Measurements from ENCODE around the gene FHIT. TPM values are rescaled to one million over a fixed set of nuclear protein-coding genes. Genes with fewer than 3 reads are reported as not detected.
A peak's percentile ranks its signal among the peaks of the same experiment; 100 is the strongest.

Gene FHIT
- total RNA-seq, 4 donors from 2014 or later, result 1.6 to 12.9 (median 7.8) TPM

DNA sequence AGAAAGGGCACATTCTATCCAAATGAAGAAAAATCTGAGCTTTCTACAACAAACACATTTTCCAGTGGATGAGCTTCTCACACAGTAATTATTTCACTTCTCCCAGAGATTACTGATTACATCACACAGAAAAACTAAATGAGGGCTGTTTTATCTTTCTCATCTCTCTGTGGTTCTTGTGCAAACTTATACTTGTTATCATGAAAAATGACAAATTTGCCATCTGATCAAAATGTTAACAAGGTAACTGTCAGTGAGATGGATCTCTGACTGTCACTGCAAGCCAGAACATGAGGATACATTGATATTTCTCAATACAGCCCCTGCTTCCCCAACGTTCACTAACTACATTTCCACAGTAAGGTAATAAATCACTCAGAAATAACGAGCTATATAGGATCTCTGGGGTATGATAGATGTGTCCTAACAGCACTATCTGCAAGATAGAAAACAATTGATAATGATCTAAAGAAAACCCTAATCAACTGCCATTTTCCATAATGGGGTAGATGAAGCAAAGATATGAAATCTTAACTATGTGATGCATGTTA, 1372.1 kb downstream of the FHIT start:
- Histone ChIP-seq H3K27me3 (no peaks in the 10 kb centered on the region), H3K4me3 (no peak overlapping the region), H3K36me3 (no peaks in the 10 kb centered on the region), H3K27ac (no peak overlapping the region), H3K9me3 (no peaks in the 10 kb centered on the region), H3K4me1 (no peaks in the 10 kb centered on the region)
- DNase-seq (ENCODE audit: low spot score in 2 of 2), result no peak
- TF ChIP-seq POLR2A (IDR thresholded peaks at IDR 0.05) (no peak), EP300 (IDR thresholded peaks at IDR 0.05) (no peak)
- TF ChIP-seq, protein P1, sequence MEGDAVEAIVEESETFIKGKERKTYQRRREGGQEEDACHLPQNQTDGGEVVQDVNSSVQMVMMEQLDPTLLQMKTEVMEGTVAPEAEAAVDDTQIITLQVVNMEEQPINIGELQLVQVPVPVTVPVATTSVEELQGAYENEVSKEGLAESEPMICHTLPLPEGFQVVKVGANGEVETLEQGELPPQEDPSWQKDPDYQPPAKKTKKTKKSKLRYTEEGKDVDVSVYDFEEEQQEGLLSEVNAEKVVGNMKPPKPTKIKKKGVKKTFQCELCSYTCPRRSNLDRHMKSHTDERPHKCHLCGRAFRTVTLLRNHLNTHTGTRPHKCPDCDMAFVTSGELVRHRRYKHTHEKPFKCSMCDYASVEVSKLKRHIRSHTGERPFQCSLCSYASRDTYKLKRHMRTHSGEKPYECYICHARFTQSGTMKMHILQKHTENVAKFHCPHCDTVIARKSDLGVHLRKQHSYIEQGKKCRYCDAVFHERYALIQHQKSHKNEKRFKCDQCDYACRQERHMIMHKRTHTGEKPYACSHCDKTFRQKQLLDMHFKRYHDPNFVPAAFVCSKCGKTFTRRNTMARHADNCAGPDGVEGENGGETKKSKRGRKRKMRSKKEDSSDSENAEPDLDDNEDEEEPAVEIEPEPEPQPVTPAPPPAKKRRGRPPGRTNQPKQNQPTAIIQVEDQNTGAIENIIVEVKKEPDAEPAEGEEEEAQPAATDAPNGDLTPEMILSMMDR (IDR thresholded peaks at IDR 0.05), result no peak
- whole genome bisulfite sequencing, 2 donors, result 24 to 42% methylated on average over 2 of the region's 2 CpGs

DNA sequence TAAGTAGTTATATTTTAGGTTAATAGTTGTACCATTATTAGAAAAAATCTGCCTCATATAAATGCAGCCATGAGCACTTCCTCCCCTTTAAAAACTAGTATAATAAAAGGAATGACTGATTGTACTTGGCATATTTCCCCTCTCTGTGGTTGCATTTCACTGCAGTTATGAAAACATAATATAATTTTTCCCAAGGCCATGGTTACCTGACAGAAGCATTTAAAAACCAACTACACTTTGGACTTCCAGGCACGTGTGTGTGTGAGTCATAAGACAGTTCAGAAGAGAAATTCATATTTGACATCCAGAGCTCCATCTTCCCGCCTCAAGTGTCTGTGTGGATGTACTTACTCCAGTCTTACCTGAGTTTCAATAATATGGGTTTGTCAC, 1373.2 kb downstream of the FHIT start:
- Histone ChIP-seq H3K9me3 (no peaks in the 10 kb centered on the region), H3K4me1 (no peaks in the 10 kb centered on the region), H3K36me3 (no peaks in the 10 kb centered on the region), H3K4me3 (no peak overlapping the region), H3K27ac (no peak overlapping the region), H3K27me3 (no peaks in the 10 kb centered on the region)
- DNase-seq (ENCODE audit: low spot score in 2 of 2), result no peak
- TF ChIP-seq, protein P1 (IDR thresholded peaks at IDR 0.05), result no peak
- no peak for TF ChIP-seq POLR2A (IDR thresholded peaks at IDR 0.05)
- no peak for TF ChIP-seq EP300 (IDR thresholded peaks at IDR 0.05)
- WGBS, 2 donors, result 66 to 82% methylated on average over 2 of the region's 2 CpGs

DNA sequence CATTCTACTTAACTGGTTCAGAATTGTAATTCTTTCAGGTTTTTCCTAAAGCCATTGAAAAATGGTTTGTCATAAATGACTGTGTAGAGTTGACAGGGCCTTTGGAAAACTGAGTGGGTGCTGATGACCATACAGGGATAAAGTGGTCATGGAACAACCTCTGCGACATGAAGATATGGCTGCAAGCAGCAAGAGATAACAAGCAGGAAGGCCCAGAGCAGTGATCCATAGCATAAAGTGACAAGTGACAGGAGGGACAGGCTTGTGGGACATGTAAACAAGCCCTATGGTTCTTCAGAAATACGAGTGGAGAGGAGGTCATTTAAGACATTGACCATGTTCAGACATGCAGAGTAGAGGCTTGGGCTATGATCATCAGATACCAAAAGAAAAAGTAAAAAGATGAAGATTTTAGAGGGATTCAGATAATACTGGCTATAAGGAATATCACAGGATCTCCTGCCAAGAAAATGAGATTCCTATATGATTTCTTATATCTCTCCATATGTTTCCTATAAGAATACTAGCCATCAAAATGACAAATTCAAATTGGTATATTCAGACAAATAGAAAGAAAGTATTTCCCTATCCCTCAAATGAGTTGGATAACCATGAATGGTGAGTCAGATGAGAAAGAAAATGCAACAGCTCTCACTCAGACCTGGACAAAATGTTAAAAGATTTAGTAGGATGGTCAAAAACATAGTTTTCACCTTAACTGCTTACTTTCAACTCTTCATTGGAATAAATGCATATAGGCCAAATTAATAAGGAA, 1373.8 kb downstream of the FHIT start:
- WGBS, 2 donors, result 90 to 96% methylated on average over 2 of the region's 2 CpGs
- TF ChIP-seq POLR2A (IDR thresholded peaks at IDR 0.05) (no peak), EP300 (IDR thresholded peaks at IDR 0.05) (no peak)
- TF ChIP-seq, protein P1 (IDR thresholded peaks at IDR 0.05), result no peak
- no peaks in the 10 kb centered on the region for H3K9me3 ChIP-seq
- H3K36me3 ChIP-seq, result no peaks in the 10 kb centered on the region
- no peaks in the 10 kb centered on the region for H3K4me1 ChIP-seq
- H3K27ac ChIP-seq, result no peak overlapping the region
- H3K4me3 ChIP-seq, result no peak overlapping the region
- H3K27me3 ChIP-seq, result no peaks in the 10 kb centered on the region
- no peak for DNase-seq (ENCODE audit: low spot score in 2 of 2)

DNA sequence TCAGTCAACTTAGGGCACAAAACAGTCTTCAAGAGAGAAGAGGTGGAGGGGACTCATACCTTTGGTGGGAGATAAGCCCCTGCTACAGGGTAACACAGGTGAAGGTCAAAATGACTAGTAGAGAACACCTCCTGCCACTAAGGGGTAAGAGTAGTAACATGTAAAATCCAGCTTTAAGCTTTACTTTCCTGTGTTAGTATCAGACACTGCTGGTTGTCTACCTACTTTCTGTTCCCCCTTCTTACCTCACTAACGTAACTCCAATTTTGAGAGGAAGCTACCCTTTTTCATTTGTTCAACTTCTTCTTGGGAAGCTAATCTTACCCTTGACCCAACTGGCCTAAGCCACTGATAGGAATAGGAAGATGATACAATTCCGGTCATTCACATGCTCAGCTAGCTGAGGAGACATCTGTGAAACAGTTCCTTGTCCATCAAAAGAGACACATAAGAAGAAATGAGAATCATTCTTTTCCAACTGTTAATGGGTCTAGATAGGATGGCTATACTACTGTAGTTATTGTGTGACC, 1374.7 kb downstream of the FHIT start:
- H3K4me3 ChIP-seq, result no peak overlapping the region
- 63 to 90% methylated on average over 2 of the region's 2 CpGs for WGBS, 2 donors
- no peaks in the 10 kb centered on the region for H3K36me3 ChIP-seq
- DNase-seq (ENCODE audit: low spot score in 2 of 2), result no peak
- TF ChIP-seq, protein P1 (IDR thresholded peaks at IDR 0.05), result no peak
- peak in 1 of 2 donors; percentile 44 for TF ChIP-seq EP300 (IDR thresholded peaks at IDR 0.05)
- no peak for TF ChIP-seq POLR2A (IDR thresholded peaks at IDR 0.05)
- no peaks in the 10 kb centered on the region for H3K4me1 ChIP-seq
- H3K27ac ChIP-seq, result no peak overlapping the region
- H3K27me3 ChIP-seq, result no peaks in the 10 kb centered on the region
- H3K9me3 ChIP-seq, result no peaks in the 10 kb centered on the region

DNA sequence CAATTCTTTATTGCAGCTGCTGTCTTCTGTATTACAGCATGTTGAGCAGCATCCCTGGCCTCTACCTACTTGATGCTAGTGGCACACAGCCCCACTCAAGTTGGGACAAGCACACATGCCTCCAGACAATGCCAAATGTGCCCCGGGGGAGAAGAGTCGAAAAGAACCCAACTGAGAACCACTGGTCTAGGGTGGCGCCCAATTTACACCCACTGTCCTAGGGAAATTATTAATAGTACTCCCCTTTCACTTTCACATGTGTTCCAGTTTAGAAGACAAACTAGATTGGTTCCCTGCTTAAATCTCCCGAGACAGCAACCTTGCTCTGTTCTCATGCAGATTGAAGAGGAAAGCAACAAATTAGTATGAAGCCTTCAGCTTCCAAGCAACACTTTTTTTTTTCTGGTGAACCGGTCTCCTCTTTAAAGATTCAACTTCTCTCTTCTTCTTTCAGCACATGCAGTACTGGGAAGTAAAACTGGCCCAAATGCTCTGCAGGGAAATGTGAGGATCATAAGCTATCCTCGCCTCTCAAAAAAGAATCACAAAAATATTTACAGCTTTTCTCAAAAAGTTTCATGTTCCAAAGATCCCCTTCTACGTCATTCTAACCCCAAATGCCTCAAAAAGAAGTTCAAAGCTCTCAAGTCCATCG, 1377.5 kb downstream of the FHIT start:
- TF ChIP-seq POLR2A (IDR thresholded peaks at IDR 0.05) (no peak), EP300 (IDR thresholded peaks at IDR 0.05) (peak in 1 of 2 donors; percentile 47)
- TF ChIP-seq, protein P1 (IDR thresholded peaks at IDR 0.05), result no peak
- peak overlapping the region in 2 of 4 donors; percentile 17 to 53 for H3K27ac ChIP-seq

More for the DNA sequence above, 1377.5 kb downstream of the FHIT start:
- no peak overlapping the region for H3K4me3 ChIP-seq
- H3K9me3 ChIP-seq, result no peaks in the 10 kb centered on the region
- H3K27me3 ChIP-seq, result no peaks in the 10 kb centered on the region
- H3K4me1 ChIP-seq, result no peaks in the 10 kb centered on the region
- WGBS, 2 donors, result 63 to 72% methylated on average over 8 of the region's 8 CpGs
- H3K36me3 ChIP-seq, result no peaks in the 10 kb centered on the region
- DNase-seq (ENCODE audit: low spot score in 2 of 2), result no peak
